HG02678 (cell line): ENCODE measurements around the gene SMARCAL1.
A peak's percentile ranks its signal among the peaks of the same experiment; 100 is the strongest.
"Not testable (repeated sequence)": the region's sequence is repeated elsewhere in the genome, so short reads cannot be mapped to it uniquely, and the experiment has no call there.

Experiments used
- ATAC-seq: cut with Tn5 transposase; IDR thresholded peaks from one replicate; pipeline ENCODE4 v1.9.1; 2021; ENCODE audit warnings: mild to moderate bottlenecking, moderate library complexity; ENCODE audit not compliant: unreplicated experiment

SMARCAL1 gene

GRCh38 chr2:216412022-216412999 lies at the start of gene SMARCAL1:
Gene SMARCAL1 (plus strand): TSS chr2:216412484. CDS start chr2:216414705, 2,221 bp downstream.
- ATAC-seq, result peak; percentile 90

- no peak for ATAC-seq
Measured at GRCh38 chr2:216362730-216363129, 49.6 kb upstream of the SMARCAL1 start.

GRCh38 chr2:216363221-216363620 lies 49.1 kb upstream of the SMARCAL1 start:
- ATAC-seq, result no peak

GRCh38 chr2:216365518-216365917 lies 46.8 kb upstream of the SMARCAL1 start:
- no peak for ATAC-seq

- ATAC-seq, result no peak
Measured at GRCh38 chr2:216366777-216367471, 45.4 kb upstream of the SMARCAL1 start.

- no peak for ATAC-seq
Measured at GRCh38 chr2:216369821-216370220, 42.5 kb upstream of the SMARCAL1 start.

- ATAC-seq, result no peak
Measured at GRCh38 chr2:216370961-216371712, 41.1 kb upstream of the SMARCAL1 start.

- no peak for ATAC-seq
Measured at GRCh38 chr2:216371721-216372702, 40.3 kb upstream of the SMARCAL1 start, which contains the start of gene MARCHF4. Gene MARCHF4 (minus strand): TSS chr2:216372483. CDS start chr2:216370260, 2,223 bp downstream.

- ATAC-seq, result no peak
Measured at GRCh38 chr2:216372761-216373291, 39.5 kb upstream of the SMARCAL1 start.

GRCh38 chr2:216373896-216374295 lies 38.4 kb upstream of the SMARCAL1 start:
- ATAC-seq, result no peak

GRCh38 chr2:216375286-216375685 lies 37.0 kb upstream of the SMARCAL1 start:
- ATAC-seq, result no peak

- ATAC-seq, result no peak
Measured at GRCh38 chr2:216379977-216380376, 32.3 kb upstream of the SMARCAL1 start.

- not testable (repeated sequence) for ATAC-seq
Measured at GRCh38 chr2:216384409-216384808, 27.9 kb upstream of the SMARCAL1 start.

GRCh38 chr2:216385478-216385877 lies 26.8 kb upstream of the SMARCAL1 start:
- no peak for ATAC-seq

- no peak for ATAC-seq
Measured at GRCh38 chr2:216387262-216387661, 25.0 kb upstream of the SMARCAL1 start.

GRCh38 chr2:216388046-216388884 lies 24.0 kb upstream of the SMARCAL1 start:
- no peak for ATAC-seq

- ATAC-seq, result no peak
Measured at GRCh38 chr2:216389570-216389969, 22.7 kb upstream of the SMARCAL1 start.

GRCh38 chr2:216391401-216391800 lies 20.9 kb upstream of the SMARCAL1 start:
- ATAC-seq, result no peak
